ENCODE measurements around the gene CFAP73.

Gene CFAP73

DNA sequence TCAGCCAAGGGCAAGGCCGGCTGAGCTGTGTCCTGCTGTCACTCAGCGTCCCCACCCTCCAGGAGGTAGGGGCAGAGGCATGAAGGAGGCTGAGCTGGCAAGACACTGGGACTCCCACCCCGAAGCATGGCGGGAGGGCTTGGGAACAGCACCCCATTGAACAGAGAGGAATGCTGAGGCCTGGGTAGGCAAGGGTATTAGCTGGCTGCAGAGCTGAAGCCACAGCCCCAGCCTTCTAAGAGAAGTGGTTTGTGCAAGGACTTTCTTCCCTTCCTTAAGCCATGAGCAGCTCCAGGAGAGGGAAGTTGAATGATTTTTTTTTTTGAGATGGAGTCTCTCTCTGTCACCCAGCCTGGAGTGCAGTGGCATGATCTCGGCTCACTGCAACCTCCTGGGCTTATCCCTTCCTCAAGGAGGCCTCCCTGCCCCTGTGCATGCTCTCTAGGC is 6.6 kb upstream of the CFAP73 start:
- DNase-seq, result peak; percentile 41

DNA sequence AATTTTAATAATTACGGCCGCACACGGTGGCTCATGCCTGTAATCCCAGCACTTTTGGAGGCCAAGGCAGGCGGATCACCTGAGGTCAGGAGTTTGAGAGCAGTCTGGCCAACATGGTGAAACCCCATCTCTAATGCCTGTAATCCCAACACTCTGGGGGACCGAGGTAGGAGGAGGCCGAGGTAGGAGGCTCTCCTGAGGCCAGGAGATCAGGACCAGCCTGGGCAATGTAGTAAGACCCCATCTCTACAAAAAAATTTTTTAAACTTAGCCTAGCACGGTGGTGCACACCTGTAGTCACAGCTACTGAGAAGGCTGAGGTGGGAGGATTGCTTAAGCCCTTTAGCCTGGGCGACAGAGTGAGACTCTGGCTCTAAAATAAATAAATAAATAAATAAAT is 5.6 kb upstream of the CFAP73 start:
- no peak for DNase-seq

DNA sequence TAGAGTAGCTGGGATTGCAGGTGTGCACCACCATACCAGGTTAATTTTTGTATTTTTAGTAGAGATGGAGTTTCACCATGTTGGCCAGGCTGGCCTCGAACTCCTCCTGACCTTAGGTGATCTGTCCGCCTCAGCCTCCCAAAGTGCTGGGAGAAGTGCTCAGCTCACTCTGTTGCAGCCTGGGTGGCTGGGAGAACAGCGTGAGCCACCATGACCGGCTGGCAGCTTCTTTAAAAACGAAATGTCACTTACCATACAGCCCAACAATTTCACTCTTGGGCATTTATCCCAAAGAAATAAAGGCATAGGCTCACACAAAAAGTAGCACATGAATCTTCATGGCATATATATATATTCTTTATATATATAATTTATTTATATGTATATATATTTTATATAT is 4.7 kb upstream of the CFAP73 start:
- no peak for DNase-seq

DNA sequence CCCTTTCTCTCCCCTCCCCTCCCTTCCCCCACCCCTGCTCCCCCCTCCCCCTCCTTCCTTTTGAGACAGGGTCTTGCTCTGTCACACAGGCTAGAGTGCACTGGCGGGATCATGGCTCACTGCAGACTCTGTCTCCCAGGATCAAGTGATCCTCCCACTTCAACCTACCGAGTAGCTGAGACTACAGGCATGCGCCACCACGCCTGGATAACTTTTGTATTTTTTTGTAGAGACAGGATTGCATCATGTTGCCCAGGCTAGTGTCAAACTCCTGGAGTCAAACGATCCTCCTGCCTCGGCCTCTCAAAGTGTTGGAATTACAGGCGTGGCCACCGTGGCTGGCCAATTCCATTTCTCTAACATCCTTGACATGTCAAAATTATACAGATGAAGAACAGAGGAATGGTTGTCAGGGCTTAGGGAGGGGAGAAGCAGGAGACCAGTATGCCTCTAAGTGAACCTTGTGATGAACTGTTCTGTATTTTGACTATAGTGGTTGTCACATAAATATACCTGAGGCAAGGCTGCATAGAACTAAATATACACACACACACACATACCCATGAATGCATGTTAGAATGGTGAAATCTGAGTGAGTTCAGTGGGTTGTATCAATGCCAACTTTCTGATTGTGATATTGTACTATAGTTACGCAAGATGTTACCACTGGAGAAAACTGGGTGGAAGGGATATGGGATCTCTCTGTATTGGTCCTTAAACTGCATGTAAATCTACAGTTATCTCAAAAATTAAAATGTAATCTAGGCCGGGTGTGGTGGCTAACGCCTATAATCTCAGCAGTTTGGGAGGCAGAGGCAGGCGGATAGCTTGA is 3.6 kb upstream of the CFAP73 start:
- DNase-seq, result no peak

DNA sequence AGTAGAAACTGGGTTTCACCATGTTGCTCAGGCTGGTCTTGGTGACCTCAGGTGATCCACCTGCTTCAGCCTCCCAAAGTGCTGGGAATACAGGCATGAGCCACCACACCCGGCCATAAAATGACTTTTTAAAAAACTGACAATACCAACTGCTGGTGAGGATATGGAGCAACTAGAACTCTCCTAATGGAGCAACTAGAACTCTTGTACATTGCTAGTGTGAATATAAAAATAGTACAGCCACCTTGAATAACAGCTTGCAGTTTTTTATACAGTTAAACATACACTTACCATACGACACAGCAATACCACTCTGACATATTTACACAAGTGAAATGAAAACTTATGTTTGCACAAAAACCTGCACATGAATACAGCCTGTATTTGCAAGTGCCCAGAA is 2.5 kb upstream of the CFAP73 start:
- no peak for DNase-seq

DNA sequence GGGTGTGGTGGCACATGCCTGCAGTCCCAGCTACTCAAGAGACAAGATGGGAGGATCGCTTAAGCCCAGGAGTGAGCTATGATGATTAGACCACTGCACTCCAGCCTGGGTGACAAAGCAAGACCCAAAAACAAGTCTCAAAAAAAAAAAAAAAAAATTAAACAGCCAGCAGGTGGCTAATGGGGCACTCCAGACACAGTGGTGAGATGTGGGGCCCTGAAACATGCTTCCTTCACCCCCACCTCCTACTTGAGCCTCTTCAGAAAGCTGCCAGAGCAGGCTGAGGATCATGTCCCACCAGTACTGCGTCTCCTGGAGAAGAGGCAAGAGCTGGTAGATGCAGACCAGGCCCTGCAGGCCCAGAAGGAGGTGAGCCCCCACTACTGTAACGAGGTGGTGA is 2.1 kb downstream of the CFAP73 start:
- DNase-seq, result no peak

DNA sequence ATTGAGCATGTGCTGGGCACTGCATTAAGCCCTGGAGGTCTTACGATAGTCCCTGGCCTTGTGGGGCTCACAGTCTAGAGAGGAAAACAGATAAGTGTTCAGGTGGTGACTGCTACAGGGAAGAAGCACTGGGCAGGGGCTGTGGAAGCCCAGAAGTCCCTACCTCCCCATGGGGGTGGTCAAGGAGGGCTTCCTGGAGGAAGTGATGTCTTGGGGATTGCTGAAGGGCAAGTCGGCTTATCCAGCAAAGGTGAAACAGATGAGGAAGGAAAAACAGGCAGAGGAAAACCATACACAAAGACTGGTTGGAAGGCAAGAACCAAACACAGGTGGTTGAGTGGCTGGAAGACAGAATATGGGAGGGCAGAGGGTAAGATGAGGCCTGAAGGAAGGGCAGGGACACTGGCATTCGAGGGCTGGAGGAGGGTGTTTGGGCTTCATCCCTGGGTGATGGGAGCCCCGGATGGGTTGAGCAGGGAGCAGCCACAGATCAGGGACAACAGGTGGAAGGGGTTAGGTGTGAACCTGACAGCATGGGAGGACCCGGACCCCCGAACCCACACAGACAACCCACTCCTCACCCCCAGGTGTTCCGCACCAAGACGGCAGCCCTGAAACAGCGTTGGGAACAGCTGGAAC is 2.8 kb downstream of the CFAP73 start:
- DNase-seq, result no peak

DNA sequence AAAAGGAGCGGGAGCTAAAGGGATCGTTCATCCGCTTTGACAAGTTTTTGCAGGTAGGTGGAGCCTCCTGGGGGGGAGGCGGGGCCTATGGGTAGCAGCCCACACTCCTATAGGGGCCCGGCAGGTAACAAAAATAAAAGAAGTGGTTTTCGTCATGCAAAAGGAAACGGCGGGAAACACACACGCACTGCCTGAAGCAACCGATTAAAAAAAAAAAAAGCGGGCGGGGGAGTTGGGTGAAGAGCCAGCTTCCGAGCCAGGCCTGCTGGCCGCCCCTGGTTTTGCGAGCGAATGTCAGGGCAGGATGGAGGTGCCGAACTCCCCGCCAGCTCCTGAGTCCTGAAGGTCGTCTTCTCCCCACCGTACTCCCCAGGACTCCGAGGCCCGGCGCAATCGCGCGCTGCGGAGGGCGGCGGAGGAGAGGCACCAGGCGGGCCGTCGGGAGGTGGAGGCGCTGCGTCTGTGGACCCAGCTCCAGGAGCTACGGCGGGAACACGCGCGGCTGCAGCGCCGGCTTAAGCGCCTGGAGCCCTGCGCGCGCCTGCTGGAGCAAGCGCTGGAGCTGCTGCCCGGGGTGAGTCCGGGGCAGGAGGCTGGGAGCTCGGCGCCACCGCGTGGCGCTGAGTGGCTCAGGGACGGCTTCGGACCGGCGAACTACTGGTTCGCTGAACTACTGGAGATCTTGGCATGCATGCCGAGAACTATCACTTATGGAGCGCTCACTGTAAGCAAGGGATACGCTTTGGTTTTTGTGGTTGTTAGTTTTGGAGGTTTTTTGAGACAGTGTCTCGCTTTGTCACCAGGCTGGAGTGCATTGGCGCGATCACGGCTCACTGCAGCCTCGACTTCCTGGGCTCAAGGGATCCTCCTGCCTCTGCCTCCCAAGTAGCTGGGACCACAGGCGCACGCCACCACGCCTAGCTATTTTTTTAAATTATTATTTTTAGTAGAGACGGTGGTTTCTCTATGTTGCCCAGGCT is 3.6 kb downstream of the CFAP73 start:
- DNase-seq, result peak; percentile 54 to 61

DNA sequence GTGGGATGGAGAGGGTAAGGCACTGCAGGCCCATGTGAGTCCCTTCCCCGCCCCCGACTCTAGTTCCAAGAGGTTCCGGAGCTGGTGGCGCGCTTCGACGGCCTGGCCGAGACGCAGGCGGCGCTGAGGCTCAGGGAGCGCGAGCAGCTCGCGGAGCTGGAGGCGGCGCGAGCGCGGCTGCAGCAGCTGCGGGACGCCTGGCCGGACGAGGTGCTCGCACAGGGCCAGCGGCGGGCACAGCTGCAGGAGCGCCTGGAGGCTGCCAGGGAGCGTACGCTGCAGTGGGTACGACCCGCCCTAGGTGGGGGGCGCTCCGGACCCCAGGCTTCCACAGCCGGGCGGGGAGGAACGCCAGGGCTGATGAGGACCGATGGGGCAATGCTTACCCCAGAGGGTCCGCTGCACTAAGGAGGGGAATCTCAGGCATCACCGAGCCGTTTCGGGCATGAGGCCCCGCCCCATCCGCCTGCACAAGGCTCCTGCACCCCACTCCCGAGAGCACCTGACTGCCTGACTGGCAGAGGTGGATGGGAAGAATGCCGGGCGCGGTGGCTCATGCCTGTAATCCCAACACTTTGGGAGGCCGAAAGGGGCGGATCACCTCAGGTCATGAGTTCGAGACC is 4.9 kb downstream of the CFAP73 start:
- peak in 1 of 2 experiments; percentile 6 for DNase-seq

DNA sequence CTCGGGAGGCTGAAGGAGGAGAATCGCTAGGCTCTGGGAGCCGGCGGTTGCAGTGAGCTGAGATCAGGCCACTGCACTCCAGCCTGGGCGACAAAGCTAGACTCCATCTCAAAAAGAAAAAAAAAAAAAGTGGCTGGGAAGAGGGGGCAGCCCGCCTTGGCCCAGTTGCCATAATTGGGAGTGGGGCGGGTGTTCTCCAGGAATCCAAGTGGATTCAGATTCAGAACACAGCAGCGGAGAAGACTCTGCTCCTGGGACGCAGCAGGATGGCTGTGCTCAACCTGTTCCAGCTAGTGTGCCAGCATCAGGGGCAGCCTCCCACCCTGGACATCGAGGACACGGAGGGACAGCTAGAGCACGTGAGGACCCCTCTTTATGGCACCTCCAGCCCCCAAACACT is 5.5 kb downstream of the CFAP73 start:
- DNase-seq, result no peak

DNA sequence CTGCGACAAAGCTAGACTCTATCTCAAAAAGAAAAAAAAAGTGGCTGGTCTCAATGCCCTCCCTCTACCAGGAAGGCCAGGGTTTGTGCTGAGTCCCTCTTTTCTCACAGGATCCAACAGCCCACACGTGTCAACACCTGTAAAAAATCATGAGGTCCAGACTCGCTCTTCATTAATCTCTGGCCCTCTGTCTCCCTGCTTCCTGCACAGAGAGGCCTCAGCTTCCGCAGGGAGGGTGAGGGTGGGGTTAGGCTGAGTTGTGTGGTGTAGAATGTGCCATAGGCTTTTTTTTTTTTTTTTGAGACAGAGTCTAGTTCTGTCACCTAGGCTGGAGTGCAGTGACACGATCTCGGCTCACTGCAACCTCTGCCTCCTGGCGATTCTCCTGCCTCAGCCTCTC is 6.1 kb downstream of the CFAP73 start:
- no peak for DNase-seq

DNA sequence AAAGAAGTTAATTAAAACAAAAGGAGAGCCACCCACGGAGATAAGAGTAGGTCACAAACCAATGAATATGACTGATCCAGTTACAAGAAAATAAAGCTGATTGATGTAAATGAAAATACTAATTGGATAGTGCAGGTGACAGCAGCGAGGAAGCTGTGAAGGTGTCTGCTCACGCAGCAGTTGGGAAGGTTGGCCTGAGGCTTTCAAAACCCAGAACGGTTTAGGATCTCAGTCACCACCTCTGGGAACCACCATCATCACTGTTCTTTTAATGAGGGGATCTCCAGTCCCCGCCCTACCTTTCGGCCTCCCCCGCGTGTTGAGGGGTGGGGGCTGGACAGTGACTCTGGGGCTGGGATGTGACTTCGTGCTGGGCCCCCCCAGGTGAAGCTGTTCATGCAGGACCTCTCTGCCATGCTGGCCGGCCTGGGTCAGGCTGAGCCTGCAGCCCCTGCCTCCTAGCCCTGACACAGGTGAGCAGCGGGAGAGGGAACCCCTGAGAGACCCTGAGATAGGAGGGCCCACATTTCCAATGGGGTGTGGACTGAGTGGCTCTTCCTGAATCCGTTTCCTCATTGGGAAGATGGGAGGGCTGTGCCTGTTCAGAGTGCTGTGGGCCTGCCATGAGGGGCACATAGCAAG is 7.8 kb downstream of the CFAP73 start:
- no peak for DNase-seq

DNA sequence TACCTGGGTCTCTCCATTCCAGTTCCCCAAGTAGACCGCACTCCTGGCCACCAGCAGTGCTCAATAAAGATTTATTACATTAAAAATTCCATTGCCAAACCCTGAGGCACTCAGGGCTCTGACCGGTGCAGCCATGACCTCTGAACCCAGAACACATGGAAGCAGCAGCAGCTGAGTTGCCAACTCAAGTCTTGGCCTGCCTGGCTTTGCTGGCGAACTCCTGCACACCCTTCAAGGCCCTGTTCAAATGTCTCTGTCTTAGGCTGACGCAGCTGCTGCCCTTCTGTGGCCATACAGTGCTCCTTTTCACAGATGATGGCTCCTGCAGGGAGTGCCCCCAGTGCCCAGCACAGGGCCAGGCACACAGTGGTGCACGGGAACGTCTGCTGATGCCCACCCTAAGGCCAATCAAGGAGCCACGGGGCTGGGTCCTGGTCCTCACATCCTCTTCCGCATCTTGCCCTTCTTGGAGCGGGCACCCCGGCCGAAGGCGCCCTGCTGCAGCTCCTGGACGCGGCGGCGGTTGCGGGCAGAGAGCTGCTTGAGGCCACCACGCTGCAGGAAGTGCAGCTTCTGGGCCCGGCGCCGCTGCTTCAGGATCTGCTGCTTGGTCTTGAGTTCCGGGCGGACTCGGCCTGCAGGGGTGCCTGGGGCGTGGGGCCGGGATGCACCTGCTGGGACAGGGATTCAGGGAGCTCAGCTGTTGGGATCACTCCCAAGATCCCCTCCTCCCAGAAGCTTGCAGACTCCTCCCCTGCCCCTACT is 9.1 kb downstream of the CFAP73 start:
- no peak for DNase-seq

DNA sequence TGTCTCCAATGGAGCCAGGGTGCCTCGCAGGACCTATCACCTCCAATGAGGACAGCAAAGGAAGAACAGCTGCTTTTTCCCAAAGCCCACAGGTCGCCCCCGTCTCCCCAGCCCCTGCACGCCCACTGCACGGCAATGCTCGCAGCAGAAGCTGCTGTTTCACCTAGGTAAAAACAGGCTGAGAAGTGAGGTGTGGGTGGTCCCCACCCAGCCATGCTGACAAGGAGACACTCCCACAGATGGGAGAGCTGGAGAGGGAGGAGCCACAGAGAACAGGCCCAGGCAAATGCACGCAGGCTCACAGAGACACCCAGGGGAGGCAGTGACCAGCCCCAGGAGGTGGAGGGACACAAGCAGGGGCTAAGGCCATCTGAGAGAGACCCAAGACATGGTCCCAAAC is 10.4 kb downstream of the CFAP73 start:
- no peak for DNase-seq

DNA sequence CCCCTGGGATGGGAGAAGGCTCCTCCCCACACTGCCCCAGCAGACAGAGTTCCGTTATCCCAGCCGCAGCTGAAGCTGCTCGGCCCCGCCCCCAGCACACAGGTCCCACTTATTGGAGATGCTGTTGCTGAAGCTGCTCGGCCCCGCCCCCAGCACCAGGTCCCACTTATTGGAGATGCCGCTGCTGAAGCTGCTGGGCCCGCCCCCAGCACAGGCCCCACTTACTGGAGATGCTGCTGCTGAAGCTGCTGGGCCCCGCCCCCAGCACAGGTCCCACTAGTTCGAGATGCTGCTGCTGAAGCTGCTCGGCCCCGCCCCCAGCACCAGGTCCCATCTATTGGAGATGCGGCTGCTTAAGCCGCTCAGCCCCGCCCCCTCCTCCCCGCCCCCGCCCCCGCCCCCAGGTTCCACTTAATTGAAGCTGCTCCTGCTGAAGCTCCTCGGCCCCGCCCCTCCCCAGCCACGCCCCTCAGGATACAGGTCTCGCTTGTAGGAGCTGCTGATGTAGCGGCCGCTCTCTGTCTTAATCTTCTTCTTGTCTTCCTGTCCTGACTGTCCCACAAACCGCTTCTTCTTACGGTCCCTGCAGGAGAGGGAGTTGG is 12.0 kb downstream of the CFAP73 start:
- no peak for DNase-seq

DNA sequence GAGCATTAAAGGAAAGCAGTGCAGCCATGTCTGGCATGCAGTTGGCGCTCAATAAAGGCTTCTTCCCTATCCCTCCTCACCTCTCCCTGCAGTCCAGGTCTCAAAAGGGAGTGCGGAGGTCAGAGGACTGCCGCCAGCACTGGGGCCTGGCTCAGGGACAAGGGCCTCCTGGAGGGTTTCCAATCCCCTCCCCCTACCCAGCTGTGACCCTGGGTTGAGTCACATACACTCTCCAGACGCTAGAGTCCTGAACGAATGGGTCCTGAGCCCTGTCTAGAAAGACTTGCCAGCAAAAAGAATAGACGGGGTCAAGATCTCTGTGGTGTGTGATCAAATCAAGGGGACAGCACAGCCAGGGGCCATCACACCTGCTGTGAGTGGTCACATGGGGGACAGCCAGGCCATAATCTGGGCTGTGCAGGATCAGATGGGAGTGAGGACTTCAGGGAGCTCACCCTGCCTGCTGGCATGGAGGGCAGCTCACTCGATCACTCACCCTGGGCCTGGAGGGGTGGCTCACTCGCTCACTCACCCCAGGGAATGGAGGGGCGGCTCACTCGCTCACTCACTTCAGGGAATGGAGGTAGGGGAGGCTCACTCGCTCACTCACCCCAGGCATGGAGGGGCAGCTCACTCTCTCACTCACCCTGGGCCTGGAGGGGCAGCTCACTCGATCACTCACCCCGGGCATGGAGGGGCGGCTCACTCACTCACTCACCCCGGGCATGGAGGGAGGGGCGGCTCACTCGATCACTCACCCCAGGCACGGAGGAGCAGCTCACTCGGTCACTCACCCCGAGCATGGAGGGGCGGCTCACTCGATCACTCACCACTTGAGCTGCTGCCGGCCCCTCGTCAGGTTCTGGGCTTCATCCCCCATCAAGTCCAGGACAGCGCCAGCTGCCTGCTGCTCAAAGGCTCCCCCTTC is 12.8 kb downstream of the CFAP73 start:
- DNase-seq, result no peak

DNA sequence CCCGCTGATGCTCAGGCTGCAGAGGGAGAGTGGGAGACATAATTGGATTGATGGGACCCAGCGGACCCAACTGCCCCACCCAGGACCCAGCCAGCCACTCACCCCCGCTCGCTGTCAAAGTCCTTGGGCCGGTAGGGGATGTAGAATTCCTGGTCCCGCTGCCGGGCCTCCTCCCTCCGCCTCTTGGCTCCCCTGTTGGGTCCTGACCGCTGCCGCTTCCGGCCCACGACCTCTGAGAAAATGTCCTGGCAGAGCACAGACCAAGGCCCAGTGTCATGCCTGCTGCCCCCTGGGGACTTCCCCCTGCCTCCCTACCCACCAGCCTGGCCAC is 13.5 kb downstream of the CFAP73 start:
- no peak for DNase-seq

DNA sequence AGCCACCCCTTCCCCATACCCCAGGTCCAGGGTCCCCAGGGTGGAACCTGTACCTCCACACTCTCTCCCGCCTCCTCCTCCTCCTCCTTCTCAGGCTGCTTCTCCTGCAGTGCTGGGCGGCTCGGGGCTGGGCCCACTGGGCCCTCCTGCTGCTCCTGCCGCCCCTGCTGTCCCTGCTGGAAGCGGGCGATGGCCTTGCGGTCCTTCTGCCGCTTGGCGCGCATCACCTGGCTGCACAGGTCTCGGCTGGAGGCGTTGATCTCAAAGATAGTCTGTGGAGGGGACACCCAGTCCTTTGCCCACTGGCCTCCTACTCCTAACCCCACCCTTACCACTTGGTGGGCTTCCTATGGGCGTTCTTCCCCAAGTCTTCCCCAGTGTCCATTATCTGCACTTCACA is 14.5 kb downstream of the CFAP73 start:
- DNase-seq, result no peak

DNA sequence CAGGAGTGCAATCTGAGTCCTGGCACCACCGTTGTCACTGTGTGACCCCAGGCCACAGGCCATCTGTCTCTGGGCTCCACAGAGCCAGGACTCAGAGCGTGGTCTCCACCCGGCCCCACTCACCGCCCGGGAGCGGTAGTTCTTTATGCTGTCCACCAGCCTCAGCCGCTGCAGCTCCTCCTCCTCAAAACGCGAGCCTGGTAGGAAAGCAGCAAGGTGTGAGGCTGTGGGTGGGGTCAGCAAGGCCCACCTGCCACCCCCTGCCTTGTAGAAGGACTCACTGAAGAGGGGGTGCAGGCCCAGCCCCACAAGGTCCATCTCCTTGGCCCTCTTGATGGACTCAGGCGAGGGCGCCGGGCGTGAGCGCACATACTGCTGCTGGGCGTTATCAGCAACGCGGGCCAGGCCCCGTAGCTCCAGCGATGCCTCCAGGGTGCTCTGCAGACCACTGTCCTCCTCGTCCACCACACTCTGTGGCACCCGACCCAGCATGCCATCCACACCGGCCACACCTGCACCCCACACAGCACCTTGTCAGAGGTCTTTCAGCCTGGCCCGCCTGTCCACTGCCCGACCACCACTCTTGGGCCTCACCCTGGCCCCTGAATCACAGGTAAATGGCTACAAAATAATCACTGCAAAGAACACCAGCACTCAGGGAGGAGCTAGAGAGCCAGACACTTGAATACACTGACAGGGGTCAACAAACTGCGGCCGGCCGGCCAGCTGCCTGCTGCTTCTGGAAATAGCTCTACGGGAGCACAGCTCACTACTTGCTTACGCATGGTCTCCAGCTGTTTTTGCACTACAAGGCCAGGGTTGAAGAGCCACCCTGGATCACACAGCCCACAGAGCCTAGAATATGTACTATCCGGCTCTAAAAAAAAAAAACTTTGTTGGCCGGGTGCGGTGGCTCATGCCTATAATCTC is 16.3 kb downstream of the CFAP73 start:
- DNase-seq, result no peak
